ENCODE data around the gene DNAI2. TPM values are rescaled to one million over a fixed set of nuclear protein-coding genes. Genes with fewer than 3 reads are reported as not detected.

The DNAI2 gene
- total RNA-seq, 1 experiment from 2014 or later, result 0.26 TPM

DNA sequence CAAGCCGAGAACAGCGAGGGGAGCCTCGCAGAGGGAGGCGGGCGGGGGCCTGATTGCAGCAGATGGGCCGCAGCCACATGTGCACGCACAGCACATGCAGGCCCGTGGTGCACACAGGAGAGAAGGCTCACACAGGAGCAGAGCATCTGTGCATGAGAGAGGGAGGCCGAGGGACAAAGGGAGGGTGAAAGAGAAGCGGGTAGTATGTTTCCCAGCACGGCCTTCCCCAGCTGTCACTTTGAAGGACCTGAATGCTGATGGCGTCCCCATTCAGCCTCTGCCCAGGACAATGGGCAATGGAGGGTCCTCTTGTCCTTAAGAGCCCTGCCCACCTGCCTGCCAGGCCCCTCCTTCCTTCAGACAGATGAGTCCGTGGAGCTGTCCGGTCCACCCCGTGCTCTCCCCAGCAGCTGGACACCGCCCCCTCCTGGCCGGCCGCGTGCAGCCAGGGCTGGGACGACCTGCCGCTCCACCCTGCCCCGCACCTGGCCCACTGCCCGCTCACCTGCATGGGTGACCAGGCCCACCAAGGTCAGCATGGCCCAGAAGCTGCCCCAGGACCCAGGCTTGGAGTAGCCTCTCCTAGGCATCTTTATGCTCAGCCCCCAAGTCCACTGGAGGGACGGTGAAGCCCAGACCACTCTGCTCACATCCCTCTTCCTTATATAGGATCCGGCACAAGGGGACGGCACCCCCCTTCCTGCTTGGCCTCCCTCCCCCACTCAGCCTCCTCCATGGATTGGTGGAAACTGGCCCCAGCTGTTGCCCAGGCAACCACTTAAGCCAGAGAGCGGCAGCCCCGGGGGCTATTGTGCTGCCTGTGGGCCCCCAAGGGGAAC is 87.4 kb downstream of the DNAI2 start, which contains the start of gene BTBD17 (continued):
- TF ChIP-seq NR1H2 (CRISPR knock-in tag; IDR thresholded peaks at IDR 0.05), result no peak
- no peak for TF ChIP-seq ATF2 (CRISPR knock-in tag; IDR thresholded peaks at IDR 0.05; ENCODE audit: borderline replicate concordance, low read depth)
- TF ChIP-seq NR3C1 (CRISPR knock-in tag; conservative IDR thresholded peaks at IDR 0.05; ENCODE audit: low read depth), result no peak
- peak; percentile 75; the same call in 1 of the 2 replicates for TF ChIP-seq ZNF281 (CRISPR knock-in tag; IDR thresholded peaks at IDR 0.05)
- TF ChIP-seq JAZF1 (CRISPR knock-in tag; IDR thresholded peaks at IDR 0.05), result no peak
- TF ChIP-seq, protein P1, sequence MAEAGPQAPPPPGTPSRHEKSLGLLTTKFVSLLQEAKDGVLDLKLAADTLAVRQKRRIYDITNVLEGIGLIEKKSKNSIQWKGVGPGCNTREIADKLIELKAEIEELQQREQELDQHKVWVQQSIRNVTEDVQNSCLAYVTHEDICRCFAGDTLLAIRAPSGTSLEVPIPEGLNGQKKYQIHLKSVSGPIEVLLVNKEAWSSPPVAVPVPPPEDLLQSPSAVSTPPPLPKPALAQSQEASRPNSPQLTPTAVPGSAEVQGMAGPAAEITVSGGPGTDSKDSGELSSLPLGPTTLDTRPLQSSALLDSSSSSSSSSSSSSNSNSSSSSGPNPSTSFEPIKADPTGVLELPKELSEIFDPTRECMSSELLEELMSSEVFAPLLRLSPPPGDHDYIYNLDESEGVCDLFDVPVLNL (CRISPR knock-in tag; IDR thresholded peaks at IDR 0.05; ENCODE audit: borderline replicate concordance, low read depth), result no peak
- TF ChIP-seq ATF1 (CRISPR knock-in tag; IDR thresholded peaks at IDR 0.05), result no peak
- no peak for TF ChIP-seq ZNF138 (CRISPR knock-in tag; conservative IDR thresholded peaks at IDR 0.05)
- no peak for TF ChIP-seq ZSCAN18 (CRISPR knock-in tag; IDR thresholded peaks at IDR 0.05)
- TF ChIP-seq AR (CRISPR knock-in tag; IDR thresholded peaks at IDR 0.05), result no peak
- TF ChIP-seq ZNF263 (CRISPR knock-in tag; IDR thresholded peaks at IDR 0.05; ENCODE audit: low read depth), result no peak
- no peak for TF ChIP-seq PREB (CRISPR knock-in tag; IDR thresholded peaks at IDR 0.05; ENCODE audit: borderline replicate concordance)
- TF ChIP-seq, protein P2, sequence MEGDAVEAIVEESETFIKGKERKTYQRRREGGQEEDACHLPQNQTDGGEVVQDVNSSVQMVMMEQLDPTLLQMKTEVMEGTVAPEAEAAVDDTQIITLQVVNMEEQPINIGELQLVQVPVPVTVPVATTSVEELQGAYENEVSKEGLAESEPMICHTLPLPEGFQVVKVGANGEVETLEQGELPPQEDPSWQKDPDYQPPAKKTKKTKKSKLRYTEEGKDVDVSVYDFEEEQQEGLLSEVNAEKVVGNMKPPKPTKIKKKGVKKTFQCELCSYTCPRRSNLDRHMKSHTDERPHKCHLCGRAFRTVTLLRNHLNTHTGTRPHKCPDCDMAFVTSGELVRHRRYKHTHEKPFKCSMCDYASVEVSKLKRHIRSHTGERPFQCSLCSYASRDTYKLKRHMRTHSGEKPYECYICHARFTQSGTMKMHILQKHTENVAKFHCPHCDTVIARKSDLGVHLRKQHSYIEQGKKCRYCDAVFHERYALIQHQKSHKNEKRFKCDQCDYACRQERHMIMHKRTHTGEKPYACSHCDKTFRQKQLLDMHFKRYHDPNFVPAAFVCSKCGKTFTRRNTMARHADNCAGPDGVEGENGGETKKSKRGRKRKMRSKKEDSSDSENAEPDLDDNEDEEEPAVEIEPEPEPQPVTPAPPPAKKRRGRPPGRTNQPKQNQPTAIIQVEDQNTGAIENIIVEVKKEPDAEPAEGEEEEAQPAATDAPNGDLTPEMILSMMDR (IDR thresholded peaks at IDR 0.05), result peak; percentile 78
- TF ChIP-seq ZNF416 (CRISPR knock-in tag; IDR thresholded peaks at IDR 0.05), result no peak
- no peak for TF ChIP-seq RORB (CRISPR knock-in tag; IDR thresholded peaks at IDR 0.05)
- 0 out of 2 replicates have a peak, but pooled peaks have one; percentile 25 for TF ChIP-seq ETV6 (CRISPR knock-in tag; IDR thresholded peaks at IDR 0.05)
- TF ChIP-seq, protein P3, sequence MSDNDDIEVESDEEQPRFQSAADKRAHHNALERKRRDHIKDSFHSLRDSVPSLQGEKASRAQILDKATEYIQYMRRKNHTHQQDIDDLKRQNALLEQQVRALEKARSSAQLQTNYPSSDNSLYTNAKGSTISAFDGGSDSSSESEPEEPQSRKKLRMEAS (CRISPR knock-in tag; IDR thresholded peaks at IDR 0.05), result peak; percentile 24; the same call in 1 of the 2 replicates
- TF ChIP-seq RELA (CRISPR knock-in tag; IDR thresholded peaks at IDR 0.05; ENCODE audit: borderline replicate concordance), result no peak
- peak; percentile 44; the same call in 1 of the 2 replicates for TF ChIP-seq NFE2L1 (CRISPR knock-in tag; IDR thresholded peaks at IDR 0.05)
- TF ChIP-seq CDX4 (CRISPR knock-in tag; IDR thresholded peaks at IDR 0.05; ENCODE audit: borderline replicate concordance), result no peak
- TF ChIP-seq, protein P4, sequence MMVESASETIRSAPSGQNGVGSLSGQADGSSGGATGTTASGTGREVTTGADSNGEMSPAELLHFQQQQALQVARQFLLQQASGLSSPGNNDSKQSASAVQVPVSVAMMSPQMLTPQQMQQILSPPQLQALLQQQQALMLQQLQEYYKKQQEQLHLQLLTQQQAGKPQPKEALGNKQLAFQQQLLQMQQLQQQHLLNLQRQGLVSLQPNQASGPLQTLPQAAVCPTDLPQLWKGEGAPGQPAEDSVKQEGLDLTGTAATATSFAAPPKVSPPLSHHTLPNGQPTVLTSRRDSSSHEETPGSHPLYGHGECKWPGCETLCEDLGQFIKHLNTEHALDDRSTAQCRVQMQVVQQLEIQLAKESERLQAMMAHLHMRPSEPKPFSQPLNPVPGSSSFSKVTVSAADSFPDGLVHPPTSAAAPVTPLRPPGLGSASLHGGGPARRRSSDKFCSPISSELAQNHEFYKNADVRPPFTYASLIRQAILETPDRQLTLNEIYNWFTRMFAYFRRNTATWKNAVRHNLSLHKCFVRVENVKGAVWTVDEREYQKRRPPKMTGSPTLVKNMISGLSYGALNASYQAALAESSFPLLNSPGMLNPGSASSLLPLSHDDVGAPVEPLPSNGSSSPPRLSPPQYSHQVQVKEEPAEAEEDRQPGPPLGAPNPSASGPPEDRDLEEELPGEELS (CRISPR knock-in tag; IDR thresholded peaks at IDR 0.05), result no peak
- no peak for TF ChIP-seq ZNF423 (CRISPR knock-in tag; IDR thresholded peaks at IDR 0.05)

Data from WTC11 (cell line).